Measurements from ENCODE around the gene COL8A1. TPM values are rescaled to one million over a fixed set of nuclear protein-coding genes. Genes with fewer than 3 reads are reported as not detected.

The COL8A1 gene
- total and polyA plus RNA-seq, 5 donors from 2014 or later, result not detected

DNA sequence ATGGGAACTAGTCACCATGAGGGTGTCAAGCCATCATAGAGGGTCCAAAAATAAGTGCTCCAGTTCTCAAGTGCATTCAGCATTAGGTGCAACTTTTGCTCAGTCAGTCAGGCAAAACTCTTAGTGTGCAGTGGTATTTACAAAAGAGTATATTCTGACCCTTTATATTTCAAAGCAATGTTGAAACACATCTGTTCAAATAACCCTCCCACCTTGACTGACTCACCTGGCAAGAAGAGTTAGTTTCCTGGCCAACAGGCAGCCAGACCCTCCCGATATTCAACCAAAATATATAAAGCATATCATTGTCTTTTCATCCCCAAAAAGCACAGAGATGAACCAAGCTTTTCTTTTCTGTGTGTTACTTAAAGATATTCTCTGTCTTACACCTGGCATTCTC is 7.6 kb upstream of the COL8A1 start:
- Histone ChIP-seq H3K27me3 (ENCODE audit: control insufficient read depth, insufficient read depth, low read length) (peaks cover 4% of the 10 kb centered on the region), H3K4me3 (ENCODE audit: low read depth, low read length) (no peak overlapping the region), H3K4me1 (ENCODE audit: control insufficient read depth, insufficient read depth, low read length, poor library complexity, severe bottlenecking) (no peaks in the 10 kb centered on the region), H3K36me3 (ENCODE audit: control insufficient read depth, insufficient read depth, low read length) (no peaks in the 10 kb centered on the region), H3K9me3 (ENCODE audit: control insufficient read depth in 2 of 2, low read length in 2 of 2) (no peaks in the 10 kb centered on the region), H3K27ac (ENCODE audit: insufficient read depth, low read length, poor library complexity, severe bottlenecking) (no peak overlapping the region)
- Mint-ChIP-seq H3K27ac (no peak overlapping the region), H3K27me3 (peaks cover 16% of the 10 kb centered on the region), H3K36me3 (no peaks in the 10 kb centered on the region), H3K9me3 (peaks cover 0 to 7% (median 0%) of the 10 kb centered on the region in 7 donors), H3K4me1 (no peaks in the 10 kb centered on the region), H3K4me3 (no peak overlapping the region)
- no peak for ATAC-seq (ENCODE audit: low read depth in 2 of 2)
- DNase-seq, result no peak

DNA sequence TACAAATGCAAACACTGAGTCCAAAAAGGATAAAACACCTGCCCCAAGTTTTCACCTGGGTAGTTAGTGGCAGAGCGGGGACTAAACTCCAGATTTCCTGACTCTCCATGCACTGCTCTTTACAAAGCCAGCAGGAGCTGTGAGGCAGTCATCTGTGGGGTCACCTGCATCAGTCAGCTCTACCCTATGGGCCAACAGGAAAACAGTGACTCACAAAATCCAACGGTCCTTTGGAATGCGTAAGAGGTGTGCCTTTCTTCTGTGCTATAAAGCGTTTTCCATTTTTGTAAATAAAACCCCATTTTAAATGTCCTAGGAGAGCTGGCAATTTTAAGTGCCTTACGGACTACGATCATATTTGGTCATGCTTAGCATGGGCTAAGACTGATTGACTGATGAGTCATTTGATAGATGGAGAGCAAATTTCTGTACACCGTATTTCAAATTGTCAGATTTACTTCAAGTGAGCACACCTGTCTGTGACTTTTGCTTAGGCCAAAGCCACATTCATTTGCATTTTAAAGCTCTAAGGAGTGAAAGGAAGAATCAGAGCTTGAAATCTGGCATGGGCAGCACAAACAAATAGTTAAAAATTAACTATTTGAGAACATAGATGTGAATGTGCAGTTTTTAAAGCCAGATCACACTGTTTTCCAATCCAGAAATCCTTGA is 4.4 kb upstream of the COL8A1 start:
- no peak for ATAC-seq (ENCODE audit: low read depth in 2 of 2)
- peaks cover 0 to 2% (median 0%) of the 10 kb centered on the region in 7 donors for H3K9me3 Mint-ChIP-seq
- no peaks in the 10 kb centered on the region for H3K36me3 Mint-ChIP-seq
- no peak overlapping the region for H3K27ac Mint-ChIP-seq
- H3K4me3 ChIP-seq (ENCODE audit: low read depth, low read length), result no peak overlapping the region
- no peak overlapping the region for H3K27ac ChIP-seq (ENCODE audit: insufficient read depth, low read length, poor library complexity, severe bottlenecking)
- DNase-seq, result no peak
- H3K27me3 Mint-ChIP-seq, result peaks cover 43% of the 10 kb centered on the region
- no peak overlapping the region for H3K4me3 Mint-ChIP-seq
- peaks cover 0 to 2% of the 10 kb centered on the region in 2 experiments for H3K9me3 ChIP-seq (ENCODE audit: control insufficient read depth in 2 of 2, low read length in 2 of 2)
- no peaks in the 10 kb centered on the region for H3K4me1 ChIP-seq (ENCODE audit: control insufficient read depth, insufficient read depth, low read length, poor library complexity, severe bottlenecking)
- peaks cover 15% of the 10 kb centered on the region for H3K27me3 ChIP-seq (ENCODE audit: control insufficient read depth, insufficient read depth, low read length)
- H3K4me1 Mint-ChIP-seq, result peaks cover 0 to 19% (median 3%) of the 10 kb centered on the region in 4 donors
- H3K36me3 ChIP-seq (ENCODE audit: control insufficient read depth, insufficient read depth, low read length), result no peaks in the 10 kb centered on the region

DNA sequence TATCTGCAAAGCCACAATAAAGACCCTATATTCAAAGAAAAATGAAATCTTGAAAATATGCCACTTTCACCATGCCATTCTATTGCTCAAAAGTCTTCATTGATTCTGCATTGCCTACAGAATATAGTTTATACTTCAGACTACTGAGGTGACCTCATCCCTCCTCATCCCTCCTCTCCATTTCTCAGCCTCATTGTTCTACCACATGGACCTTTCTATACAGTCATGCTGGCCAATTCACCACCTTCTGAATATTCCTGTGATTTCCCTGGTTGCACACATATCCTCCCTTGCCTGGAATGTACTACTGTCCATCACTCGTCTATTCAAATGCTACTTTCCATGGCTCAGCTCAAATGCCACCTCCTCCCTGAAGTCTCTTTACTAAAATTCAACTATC is 3.5 kb upstream of the COL8A1 start:
- H3K27ac ChIP-seq (ENCODE audit: insufficient read depth, low read length, poor library complexity, severe bottlenecking), result no peak overlapping the region
- peaks cover 50% of the 10 kb centered on the region for H3K27me3 Mint-ChIP-seq
- peaks cover 0 to 19% (median 3%) of the 10 kb centered on the region in 4 donors for H3K4me1 Mint-ChIP-seq
- H3K4me3 ChIP-seq (ENCODE audit: low read depth, low read length), result no peak overlapping the region
- DNase-seq (no peak), ATAC-seq (ENCODE audit: low read depth in 2 of 2) (no peak)
- no peak overlapping the region for H3K4me3 Mint-ChIP-seq
- H3K27me3 ChIP-seq (ENCODE audit: control insufficient read depth, insufficient read depth, low read length), result peaks cover 20% of the 10 kb centered on the region
- no peaks in the 10 kb centered on the region for H3K4me1 ChIP-seq (ENCODE audit: control insufficient read depth, insufficient read depth, low read length, poor library complexity, severe bottlenecking)
- H3K36me3 Mint-ChIP-seq, result no peaks in the 10 kb centered on the region
- no peak overlapping the region for H3K27ac Mint-ChIP-seq
- no peaks in the 10 kb centered on the region for H3K36me3 ChIP-seq (ENCODE audit: control insufficient read depth, insufficient read depth, low read length)
- H3K9me3 ChIP-seq (ENCODE audit: control insufficient read depth in 2 of 2, low read length in 2 of 2), result peaks cover 0 to 2% of the 10 kb centered on the region in 2 experiments
- H3K9me3 Mint-ChIP-seq, result peaks cover 0 to 2% (median 0%) of the 10 kb centered on the region in 7 donors

DNA sequence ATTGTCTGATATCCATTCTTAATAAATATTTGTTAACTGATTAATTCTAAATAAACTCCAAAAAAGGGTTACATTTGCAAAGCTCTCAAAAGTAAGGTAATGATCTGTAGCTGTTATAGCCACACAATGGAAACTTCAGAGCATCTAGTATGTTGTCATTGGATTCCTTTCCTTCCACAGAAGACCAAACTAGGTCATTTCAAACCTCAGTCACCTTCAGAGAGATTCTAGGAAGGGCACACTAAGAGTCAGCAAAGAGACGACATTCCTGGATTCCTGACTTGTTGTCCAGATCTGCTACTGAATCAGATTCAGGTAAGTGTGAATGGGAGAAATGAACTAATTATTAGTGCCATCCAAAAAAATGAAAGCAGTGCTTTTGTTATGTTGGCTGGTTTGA is 3.0 kb upstream of the COL8A1 start:
- peaks cover 0 to 2% (median 0%) of the 10 kb centered on the region in 7 donors for H3K9me3 Mint-ChIP-seq
- H3K27me3 Mint-ChIP-seq, result peaks cover 53% of the 10 kb centered on the region
- no peaks in the 10 kb centered on the region for H3K36me3 Mint-ChIP-seq
- H3K4me3 Mint-ChIP-seq, result no peak overlapping the region
- Histone ChIP-seq H3K4me1 (ENCODE audit: control insufficient read depth, insufficient read depth, low read length, poor library complexity, severe bottlenecking) (no peaks in the 10 kb centered on the region), H3K4me3 (ENCODE audit: low read depth, low read length) (no peak overlapping the region), H3K27ac (ENCODE audit: insufficient read depth, low read length, poor library complexity, severe bottlenecking) (no peak overlapping the region), H3K36me3 (ENCODE audit: control insufficient read depth, insufficient read depth, low read length) (no peaks in the 10 kb centered on the region), H3K27me3 (ENCODE audit: control insufficient read depth, insufficient read depth, low read length) (peaks cover 20% of the 10 kb centered on the region), H3K9me3 (ENCODE audit: control insufficient read depth in 2 of 2, low read length in 2 of 2) (peaks cover 0 to 2% of the 10 kb centered on the region in 2 experiments)
- ATAC-seq (ENCODE audit: low read depth in 2 of 2) (no peak), DNase-seq (no peak)
- peaks cover 0 to 19% (median 3%) of the 10 kb centered on the region in 4 donors for H3K4me1 Mint-ChIP-seq
- H3K27ac Mint-ChIP-seq, result no peak overlapping the region

DNA sequence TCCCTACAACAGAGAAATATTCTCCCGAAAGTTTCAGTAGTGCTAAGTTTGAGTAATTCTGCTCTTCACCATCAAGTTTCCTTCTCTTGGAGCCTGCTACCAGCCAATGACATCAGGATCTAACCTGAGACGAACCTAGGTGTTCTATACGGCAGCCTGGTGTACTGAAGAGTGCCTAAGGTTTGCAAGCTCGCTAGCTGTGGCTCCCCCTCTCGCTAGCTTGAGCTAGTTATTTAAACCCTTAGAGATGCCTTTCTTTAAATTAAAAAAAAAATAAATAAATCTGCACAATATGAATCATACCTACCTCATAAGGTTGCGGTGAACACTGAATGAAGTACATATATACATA is 1.4 kb upstream of the COL8A1 start:
- Mint-ChIP-seq H3K4me3 (no peak overlapping the region), H3K27ac (no peak overlapping the region), H3K4me1 (peaks cover 0 to 19% (median 3%) of the 10 kb centered on the region in 4 donors), H3K9me3 (peaks cover 0 to 2% (median 0%) of the 10 kb centered on the region in 7 donors), H3K27me3 (peaks cover 62% of the 10 kb centered on the region), H3K36me3 (no peaks in the 10 kb centered on the region)
- Histone ChIP-seq H3K4me1 (ENCODE audit: control insufficient read depth, insufficient read depth, low read length, poor library complexity, severe bottlenecking) (no peaks in the 10 kb centered on the region), H3K4me3 (ENCODE audit: low read depth, low read length) (no peak overlapping the region), H3K9me3 (ENCODE audit: control insufficient read depth in 2 of 2, low read length in 2 of 2) (peaks cover 0 to 2% of the 10 kb centered on the region in 2 experiments), H3K36me3 (ENCODE audit: control insufficient read depth, insufficient read depth, low read length) (no peaks in the 10 kb centered on the region), H3K27ac (ENCODE audit: insufficient read depth, low read length, poor library complexity, severe bottlenecking) (no peak overlapping the region), H3K27me3 (ENCODE audit: control insufficient read depth, insufficient read depth, low read length) (peaks cover 22% of the 10 kb centered on the region)
- ATAC-seq (ENCODE audit: low read depth in 2 of 2) (no peak), DNase-seq (no peak)

DNA sequence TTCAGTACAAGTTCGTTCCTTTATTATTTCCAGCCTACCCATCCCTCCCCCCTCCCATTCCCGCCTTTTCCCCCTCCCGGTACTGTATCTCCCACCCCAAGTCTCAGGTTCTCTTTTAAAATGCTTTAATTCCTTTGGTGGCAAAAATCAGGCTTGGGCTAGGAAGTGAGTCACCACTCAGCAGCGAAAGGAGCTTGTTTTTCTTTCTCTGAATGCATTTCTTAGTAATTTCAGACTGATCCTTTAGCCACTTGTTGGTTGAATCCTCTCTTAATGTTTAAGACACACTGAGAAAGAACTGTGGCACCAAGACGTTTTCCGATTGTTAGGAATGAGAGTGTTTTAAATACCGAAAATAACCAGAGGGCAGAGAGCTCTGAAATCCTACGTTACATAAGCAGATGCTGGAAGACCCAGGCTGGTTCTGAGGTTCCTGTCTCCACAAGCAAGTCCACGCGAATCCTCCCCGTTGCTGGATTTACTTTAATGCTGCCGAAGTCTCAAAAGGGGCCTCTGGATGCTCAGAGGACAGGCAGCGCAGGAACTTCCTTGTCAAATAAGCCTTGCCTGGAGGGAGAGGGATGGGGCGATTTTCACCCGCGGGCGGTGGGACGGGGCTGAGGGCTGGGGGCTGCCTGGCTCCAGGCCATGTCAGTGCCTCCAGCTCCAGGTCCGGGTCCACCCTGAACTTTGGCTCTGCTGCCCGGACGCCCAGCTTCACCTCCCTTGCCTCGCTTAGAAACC is 854 bp upstream of the COL8A1 start:
- Mint-ChIP-seq H3K27ac (no peak overlapping the region), H3K27me3 (peaks cover 62% of the 10 kb centered on the region), H3K36me3 (no peaks in the 10 kb centered on the region), H3K4me1 (peaks cover 0 to 19% (median 3%) of the 10 kb centered on the region in 4 donors), H3K9me3 (peaks cover 0 to 2% (median 0%) of the 10 kb centered on the region in 7 donors), H3K4me3 (peak overlapping the region in 2 of 4 donors; percentile 14 to 34)
- H3K36me3 ChIP-seq (ENCODE audit: control insufficient read depth, insufficient read depth, low read length), result no peaks in the 10 kb centered on the region
- ATAC-seq (ENCODE audit: low read depth in 2 of 2), result no peak
- peaks cover 22% of the 10 kb centered on the region for H3K27me3 ChIP-seq (ENCODE audit: control insufficient read depth, insufficient read depth, low read length)
- H3K4me3 ChIP-seq (ENCODE audit: low read depth, low read length), result no peak overlapping the region
- H3K4me1 ChIP-seq (ENCODE audit: control insufficient read depth, insufficient read depth, low read length, poor library complexity, severe bottlenecking), result no peaks in the 10 kb centered on the region
- DNase-seq, result no peak
- H3K9me3 ChIP-seq (ENCODE audit: control insufficient read depth in 2 of 2, low read length in 2 of 2), result peaks cover 0 to 2% of the 10 kb centered on the region in 2 experiments
- H3K27ac ChIP-seq (ENCODE audit: insufficient read depth, low read length, poor library complexity, severe bottlenecking), result no peak overlapping the region

DNA sequence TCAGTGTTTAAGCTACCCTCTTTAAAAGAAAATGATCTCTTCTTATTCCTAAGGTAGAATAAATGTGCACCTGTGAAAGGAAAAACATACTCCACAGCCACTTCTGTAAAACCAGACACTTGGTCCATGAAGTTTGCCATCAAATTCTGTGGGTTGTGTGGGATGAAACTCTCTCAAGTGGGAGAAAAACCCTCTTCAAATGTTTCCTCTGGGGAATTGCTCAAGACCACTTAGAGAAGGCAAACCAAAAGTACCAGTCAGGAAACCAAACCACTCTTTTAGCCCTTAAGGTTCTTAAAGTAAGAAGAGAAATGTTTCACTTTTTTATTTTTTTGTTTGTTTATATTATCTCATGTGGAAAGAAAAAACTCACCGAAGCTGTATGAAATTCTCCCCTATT is 1.2 kb downstream of the COL8A1 start:
- ATAC-seq (ENCODE audit: low read depth in 2 of 2) (no peak), DNase-seq (no peak)
- Mint-ChIP-seq H3K4me1 (peaks cover 0 to 19% (median 3%) of the 10 kb centered on the region in 4 donors), H3K4me3 (no peak overlapping the region), H3K27me3 (peaks cover 56% of the 10 kb centered on the region), H3K36me3 (no peaks in the 10 kb centered on the region), H3K9me3 (peaks cover 0 to 2% (median 0%) of the 10 kb centered on the region in 7 donors), H3K27ac (no peak overlapping the region)
- no peak overlapping the region for H3K27ac ChIP-seq (ENCODE audit: insufficient read depth, low read length, poor library complexity, severe bottlenecking)
- H3K4me1 ChIP-seq (ENCODE audit: control insufficient read depth, insufficient read depth, low read length, poor library complexity, severe bottlenecking), result no peaks in the 10 kb centered on the region
- peaks cover 22% of the 10 kb centered on the region for H3K27me3 ChIP-seq (ENCODE audit: control insufficient read depth, insufficient read depth, low read length)
- no peaks in the 10 kb centered on the region for H3K36me3 ChIP-seq (ENCODE audit: control insufficient read depth, insufficient read depth, low read length)
- peaks cover 0 to 2% of the 10 kb centered on the region in 2 experiments for H3K9me3 ChIP-seq (ENCODE audit: control insufficient read depth in 2 of 2, low read length in 2 of 2)
- H3K4me3 ChIP-seq (ENCODE audit: low read depth, low read length), result no peak overlapping the region

Measured in CD4-positive, CD25-positive, alpha-beta regulatory T cell (primary cell).